22Rv1 (cell line): ENCODE measurements around the gene MBNL2.

Source experiments
- CTCF ChIP-seq: fragments of 450-650 bp; IDR thresholded peaks from 2 replicates; pipeline ENCODE4 v1.5.1; 2017; ENCODE audit warnings: mild to moderate bottlenecking
- ZFX ChIP-seq: fragments of 450-650 bp; IDR thresholded peaks from 2 replicates; pipeline ENCODE4 v1.6.1; 2017; ENCODE audit warnings: antibody characterized with exemption, borderline replicate concordance

- no peak for TF ChIP-seq CTCF
- no peak for TF ChIP-seq ZFX
Measured at GRCh38 chr13:97384371-97384770, 162.2 kb downstream of the MBNL2 start.
